ENCODE data around the gene RNASEL.

DNA sequence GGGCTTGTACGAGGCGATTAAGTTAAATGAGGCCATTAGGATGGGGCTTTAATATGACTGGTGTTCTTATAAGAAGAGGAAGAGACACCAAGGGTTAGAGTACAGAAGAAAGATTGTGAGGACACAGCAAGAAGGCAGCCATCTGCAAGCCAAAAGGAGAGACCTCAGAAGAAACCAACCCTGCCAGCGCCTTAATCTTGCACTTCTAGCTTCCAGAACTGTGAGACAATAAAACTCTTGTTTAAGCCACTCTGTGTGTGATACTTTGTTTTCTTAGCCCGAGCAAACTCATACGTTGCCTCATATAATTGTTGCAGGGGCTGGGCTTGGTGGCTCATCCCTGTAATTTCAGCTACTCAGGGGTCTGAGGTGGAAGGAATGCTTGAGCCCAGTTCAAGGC lies 48.7 kb upstream of the RNASEL start:
- TF ChIP-seq FOXP2 (optimal IDR thresholded peaks at IDR 0.05; ENCODE audit: borderline replicate concordance, extremely low read depth, extremely low read length, insufficient read depth) (no peak), SIN3A (IDR thresholded peaks at IDR 0.05; ENCODE audit: borderline replicate concordance, insufficient read depth, low read length) (no peak), TAF1 (IDR thresholded peaks at IDR 0.05; ENCODE audit: borderline replicate concordance, insufficient read depth, low read length) (no peak)
- TF ChIP-seq, protein P1, sequence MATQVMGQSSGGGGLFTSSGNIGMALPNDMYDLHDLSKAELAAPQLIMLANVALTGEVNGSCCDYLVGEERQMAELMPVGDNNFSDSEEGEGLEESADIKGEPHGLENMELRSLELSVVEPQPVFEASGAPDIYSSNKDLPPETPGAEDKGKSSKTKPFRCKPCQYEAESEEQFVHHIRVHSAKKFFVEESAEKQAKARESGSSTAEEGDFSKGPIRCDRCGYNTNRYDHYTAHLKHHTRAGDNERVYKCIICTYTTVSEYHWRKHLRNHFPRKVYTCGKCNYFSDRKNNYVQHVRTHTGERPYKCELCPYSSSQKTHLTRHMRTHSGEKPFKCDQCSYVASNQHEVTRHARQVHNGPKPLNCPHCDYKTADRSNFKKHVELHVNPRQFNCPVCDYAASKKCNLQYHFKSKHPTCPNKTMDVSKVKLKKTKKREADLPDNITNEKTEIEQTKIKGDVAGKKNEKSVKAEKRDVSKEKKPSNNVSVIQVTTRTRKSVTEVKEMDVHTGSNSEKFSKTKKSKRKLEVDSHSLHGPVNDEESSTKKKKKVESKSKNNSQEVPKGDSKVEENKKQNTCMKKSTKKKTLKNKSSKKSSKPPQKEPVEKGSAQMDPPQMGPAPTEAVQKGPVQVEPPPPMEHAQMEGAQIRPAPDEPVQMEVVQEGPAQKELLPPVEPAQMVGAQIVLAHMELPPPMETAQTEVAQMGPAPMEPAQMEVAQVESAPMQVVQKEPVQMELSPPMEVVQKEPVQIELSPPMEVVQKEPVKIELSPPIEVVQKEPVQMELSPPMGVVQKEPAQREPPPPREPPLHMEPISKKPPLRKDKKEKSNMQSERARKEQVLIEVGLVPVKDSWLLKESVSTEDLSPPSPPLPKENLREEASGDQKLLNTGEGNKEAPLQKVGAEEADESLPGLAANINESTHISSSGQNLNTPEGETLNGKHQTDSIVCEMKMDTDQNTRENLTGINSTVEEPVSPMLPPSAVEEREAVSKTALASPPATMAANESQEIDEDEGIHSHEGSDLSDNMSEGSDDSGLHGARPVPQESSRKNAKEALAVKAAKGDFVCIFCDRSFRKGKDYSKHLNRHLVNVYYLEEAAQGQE (IDR thresholded peaks at IDR 0.05; ENCODE audit: insufficient read depth in 1 of 2, low read depth in 2 of 2, low read length in 2 of 2): no peak
